Transverse colon (tissue), 4 donors: ENCODE data around the gene HRK. TPM values are rescaled to one million over a fixed set of nuclear protein-coding genes. Genes with fewer than 3 reads are reported as not detected.
"Not testable (repeated sequence)": the region's sequence is repeated elsewhere in the genome, so short reads cannot be mapped to it uniquely, and the experiment has no call there.

Source experiments
- DNase-seq: peaks from one replicate; pipeline ENCODE4 v3.0.0-alpha.2; 2019
- H3K27ac ChIP-seq, 4 donors: fragments of 200-600 bp; sonication (generic); 2 replicates each; pipeline ENCODE4 v1.5.1; 2016 to 2018; ENCODE audit warnings: inconsistent platforms in 4 of 4
- H3K27me3 ChIP-seq: fragments of 200-600 bp; sonication (generic); 2 replicates; pipeline ENCODE4 v1.5.1; 2017; ENCODE audit warnings: inconsistent platforms
- H3K36me3 ChIP-seq, 4 donors: fragments of 200-600 bp; sonication (generic); 2 replicates each; pipeline ENCODE4 v1.5.1; 2017 to 2019; ENCODE audit warnings: inconsistent platforms in 4 of 4
- H3K4me1 ChIP-seq, 4 donors: fragments of 200-600 bp; sonication (generic); 2 replicates each; pipeline ENCODE4 v1.5.1; 2017 to 2020; ENCODE audit warnings: inconsistent platforms in 4 of 4
- H3K4me3 ChIP-seq, 4 donors: fragments of 200-600 bp; sonication (generic); 1 replicate in 1 of 4; 2 replicates in 3 of 4; pipeline versions ENCODE4 v1.5.1 to v1.6.1; 2017 to 2019; ENCODE audit warnings: inconsistent platforms in 4 of 4
- H3K9me3 ChIP-seq, 2 donors: fragments of 200-600 bp; sonication (generic); 2 replicates each; pipeline ENCODE4 v1.5.1; 2017 to 2019; ENCODE audit warnings: inconsistent platforms in 2 of 2
- EP300 ChIP-seq: sonication (generic); formaldehyde crosslinking; IDR thresholded peaks from one replicate; pipeline ENCODE4 v1.6.1; 2017; ENCODE audit warnings: antibody characterized with exemption, low read depth
- POLR2A ChIP-seq: fragments of 450-650 bp; IDR thresholded peaks from one replicate; pipeline ENCODE4 v1.6.1; 2016; ENCODE audit warnings: antibody characterized with exemption, mild to moderate bottlenecking, moderate library complexity
- POLR2AphosphoS5 ChIP-seq, 3 donors: sonication (generic); formaldehyde crosslinking; IDR thresholded peaks; one replicate each; pipeline ENCODE4 v1.6.1; 2016; ENCODE audit warnings: antibody characterized with exemption in 3 of 3
- WGBS, 2 donors: methylation state at CpG; one replicate each; pipeline ENCODE4 v1.1.5; 2018; ENCODE audit warnings: low coverage in 1 of 2; 5-methylcytosine and 5-hydroxymethylcytosine counted together
- in situ Hi-C, 4 donors: fragments of 200-750 bp; cut with MboI; loops; one replicate each; pipeline versions ENCODE4 v1.15.0 to v1.15.1; 2017; ENCODE audit warnings: low sequenced_read_pairs in 3 of 4, low pct_ligation_motif_present in 1 of 4, low pct_unique_long_range_greater_than_20kb in 1 of 4
- intact Hi-C: fragments of 100-400 bp; cut with DNase I; formaldehyde crosslinking; loops from one replicate; pipeline ENCODE4 v1.15.1; 2023; ENCODE audit warnings: low total_unique reads
- total RNA-seq, 4 donors: library from RNA; depleted of rRNA; stranded (reverse); fragments of >200 nt; gene quantifications; one replicate each; pipeline ENCODE4 v1.1.0, GENCODE V29; 2016
- TF ChIP-seq, protein P1 (sequence below), 5 experiments: fragments of 200-600 bp in 3 of 5; fragments of 450-650 bp in 2 of 5; sonication (generic) in 3 of 5; IDR thresholded peaks; 1 replicate in 2 of 5; 2 replicates in 3 of 5; pipeline ENCODE4 v1.5.1; 2016 to 2017; ENCODE audit warnings: antibody characterized with exemption in 5 of 5, inconsistent platforms in 3 of 5, mild to moderate bottlenecking in 2 of 5, moderate library complexity in 1 of 5

HRK gene
- total RNA-seq, 4 donors from 2014 or later: 0.48 TPM; not detected in 3

DNA sequence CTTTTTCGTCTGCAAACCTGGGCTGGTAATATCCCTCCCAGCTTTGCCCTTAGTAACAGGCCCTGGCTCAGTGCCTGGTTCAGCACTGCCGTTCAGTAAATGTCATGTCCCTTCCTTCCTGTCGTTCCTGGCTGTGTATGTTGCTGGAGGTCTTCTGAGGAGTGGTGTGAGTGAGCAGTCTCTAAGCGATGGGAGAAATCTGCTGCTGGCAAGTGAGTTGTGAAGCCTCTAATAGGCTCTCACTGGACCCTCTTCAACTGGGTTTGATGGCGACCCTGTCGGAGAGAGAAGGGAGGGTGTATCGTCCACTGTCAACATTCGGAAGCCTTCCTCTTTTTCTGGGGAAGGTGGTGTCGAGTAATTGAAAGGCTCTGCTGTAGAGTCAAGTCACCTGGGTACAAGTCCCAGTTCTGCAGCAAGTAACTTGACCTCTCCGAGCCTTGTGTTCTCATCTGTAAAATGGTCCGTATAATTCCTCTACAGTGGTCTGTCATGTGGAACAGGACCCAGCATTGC is 62.8 kb downstream of the HRK start:
- Histone ChIP-seq H3K36me3 (no peaks in the 10 kb centered on the region), H3K27me3 (no peaks in the 10 kb centered on the region), H3K9me3 (no peaks in the 10 kb centered on the region), H3K4me3 (peak overlapping the region; percentile 51 to 84 (median 58)), H3K4me1 (peaks cover 0 to 16% (median 8%) of the 10 kb centered on the region in 4 donors), H3K27ac (peak overlapping the region; percentile 90 to 94 (median 92))
- peak; percentile 19 for DNase-seq
- intact Hi-C loops: loop anchor here (5.0 to 10.0 kb wide), 2 partner anchors 81 to 1866 kb away; partner anchors contain the start of genes RNFT2 and SPRING1
- in situ Hi-C loops: no loop called here
- TF ChIP-seq POLR2A: no peak
- no peak for TF ChIP-seq POLR2AphosphoS5 (IDR thresholded peaks at IDR 0.05)
- TF ChIP-seq EP300: no peak
- TF ChIP-seq, protein P1, sequence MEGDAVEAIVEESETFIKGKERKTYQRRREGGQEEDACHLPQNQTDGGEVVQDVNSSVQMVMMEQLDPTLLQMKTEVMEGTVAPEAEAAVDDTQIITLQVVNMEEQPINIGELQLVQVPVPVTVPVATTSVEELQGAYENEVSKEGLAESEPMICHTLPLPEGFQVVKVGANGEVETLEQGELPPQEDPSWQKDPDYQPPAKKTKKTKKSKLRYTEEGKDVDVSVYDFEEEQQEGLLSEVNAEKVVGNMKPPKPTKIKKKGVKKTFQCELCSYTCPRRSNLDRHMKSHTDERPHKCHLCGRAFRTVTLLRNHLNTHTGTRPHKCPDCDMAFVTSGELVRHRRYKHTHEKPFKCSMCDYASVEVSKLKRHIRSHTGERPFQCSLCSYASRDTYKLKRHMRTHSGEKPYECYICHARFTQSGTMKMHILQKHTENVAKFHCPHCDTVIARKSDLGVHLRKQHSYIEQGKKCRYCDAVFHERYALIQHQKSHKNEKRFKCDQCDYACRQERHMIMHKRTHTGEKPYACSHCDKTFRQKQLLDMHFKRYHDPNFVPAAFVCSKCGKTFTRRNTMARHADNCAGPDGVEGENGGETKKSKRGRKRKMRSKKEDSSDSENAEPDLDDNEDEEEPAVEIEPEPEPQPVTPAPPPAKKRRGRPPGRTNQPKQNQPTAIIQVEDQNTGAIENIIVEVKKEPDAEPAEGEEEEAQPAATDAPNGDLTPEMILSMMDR (IDR thresholded peaks at IDR 0.05): no peak
- WGBS, 2 donors: 28 to 53% methylated on average over 3 to 11 of the region's 11 CpGs

DNA sequence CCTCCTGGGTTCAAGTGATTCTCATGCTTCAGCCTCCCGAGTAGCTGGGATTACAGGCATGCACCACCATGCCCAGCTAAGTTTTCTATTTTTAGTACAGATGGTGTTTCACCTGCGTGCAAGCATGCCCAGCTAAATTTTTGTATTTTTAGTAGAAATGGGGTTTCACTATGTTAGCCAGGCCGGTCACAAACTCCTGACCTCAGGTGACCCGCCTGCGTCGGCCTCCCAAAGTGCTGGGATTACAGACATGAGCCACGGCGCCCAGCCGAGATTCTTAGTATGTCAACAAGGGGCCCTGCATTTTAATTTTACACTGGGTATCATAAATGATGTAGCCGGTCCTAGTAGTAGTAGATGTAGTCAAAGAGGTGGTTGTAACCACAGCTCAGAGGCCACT is 66.5 kb downstream of the HRK start:
- H3K27ac ChIP-seq, H3K4me3 ChIP-seq, H3K27me3 ChIP-seq, H3K36me3 ChIP-seq, in situ Hi-C loops, H3K9me3 ChIP-seq, DNase-seq: not testable (repeated sequence)
- 42 to 74% methylated on average over 2 to 10 of the region's 10 CpGs for WGBS, 2 donors
- H3K4me1 ChIP-seq: peaks cover 0 to 14% (median 8%) of the 10 kb centered on the region in 4 donors
- intact Hi-C loops: loop anchor here (5.0 to 10.0 kb wide), 2 partner anchors 77 to 1870 kb away; partner anchors contain the start of genes RNFT2 and SPRING1

DNA sequence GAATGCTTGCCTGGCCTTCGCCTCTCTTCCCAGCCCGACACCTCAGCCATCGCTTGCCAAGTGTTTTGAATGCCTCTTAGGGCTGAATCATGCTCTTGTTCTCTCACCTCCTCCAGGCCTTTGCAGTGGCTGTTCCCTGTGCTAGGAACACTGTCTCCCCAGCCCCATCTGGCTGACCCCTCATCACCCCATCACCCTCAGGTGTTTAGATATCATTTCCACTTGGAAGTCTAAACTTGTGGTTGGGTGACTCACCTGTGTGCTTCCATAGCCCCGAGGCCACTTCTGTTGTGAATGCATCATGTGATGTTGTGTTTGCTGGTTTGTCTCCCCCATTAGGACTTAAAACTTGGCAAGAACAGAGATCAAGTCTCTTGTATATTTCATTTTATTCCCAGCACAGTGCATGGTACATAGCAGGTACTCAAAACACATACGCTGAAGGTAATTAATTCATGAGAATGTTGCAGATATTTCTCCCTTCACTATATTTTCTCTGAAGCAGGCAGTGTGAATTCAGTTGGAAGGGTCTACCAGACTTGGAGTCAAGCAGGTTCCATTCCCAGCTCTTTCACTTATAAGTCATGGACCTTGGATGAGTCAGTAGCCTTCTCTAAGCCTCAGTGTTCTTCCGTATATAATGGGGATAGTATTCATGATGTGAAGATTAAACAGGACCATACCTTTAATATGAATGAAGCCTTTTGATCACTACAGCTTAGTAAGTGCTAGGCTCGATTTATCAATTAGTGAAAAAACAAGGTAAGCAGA is 67.8 kb downstream of the HRK start:
- Histone ChIP-seq H3K9me3 (no peaks in the 10 kb centered on the region), H3K4me3 (no peak overlapping the region), H3K27me3 (no peaks in the 10 kb centered on the region), H3K4me1 (peaks cover 0 to 6% (median 5%) of the 10 kb centered on the region in 4 donors), H3K27ac (no peak overlapping the region), H3K36me3 (no peaks in the 10 kb centered on the region)
- 86 to 100% methylated on average over 3 to 7 of the region's 7 CpGs for WGBS, 2 donors
- in situ Hi-C loops: no loop called here
- TF ChIP-seq POLR2A (no peak), EP300 (no peak), POLR2AphosphoS5 (IDR thresholded peaks at IDR 0.05) (no peak)
- TF ChIP-seq, protein P1 (IDR thresholded peaks at IDR 0.05): no peak
- no peak for DNase-seq
- intact Hi-C loops: loop anchor here (10.0 kb wide), 1 partner anchor 1871 kb away; no protein-coding TSS in a partner anchor

DNA sequence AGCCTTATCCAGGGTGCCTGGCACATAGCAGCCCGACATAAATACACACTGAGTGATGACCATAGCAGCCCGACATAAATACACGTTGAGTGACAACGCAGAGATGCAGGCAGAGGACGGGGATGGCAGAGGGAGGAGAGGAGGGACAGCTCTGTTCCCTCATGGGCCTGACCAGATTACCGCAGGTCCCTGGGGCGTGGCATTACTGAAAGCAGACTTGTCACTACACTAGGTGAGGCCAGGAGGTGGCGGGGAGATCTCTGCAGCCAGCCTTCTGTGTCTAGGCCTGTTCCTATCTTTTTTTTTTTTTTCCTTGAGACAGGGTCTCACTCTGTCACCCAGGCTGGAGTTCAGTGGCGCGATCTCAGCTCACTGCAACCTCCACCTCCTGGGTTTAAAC is 69.0 kb downstream of the HRK start:
- TF ChIP-seq POLR2A (no peak), POLR2AphosphoS5 (IDR thresholded peaks at IDR 0.05) (no peak), EP300 (no peak)
- TF ChIP-seq, protein P1 (IDR thresholded peaks at IDR 0.05): no peak
- Histone ChIP-seq H3K9me3 (no peaks in the 10 kb centered on the region), H3K27me3 (no peaks in the 10 kb centered on the region), H3K27ac (no peak overlapping the region), H3K4me1 (no peaks in the 10 kb centered on the region), H3K4me3 (no peak overlapping the region), H3K36me3 (no peaks in the 10 kb centered on the region)
- 79 to 98% methylated on average over 8 to 10 of the region's 10 CpGs for WGBS, 2 donors
- DNase-seq: no peak
- in situ Hi-C loops: no loop called here
- intact Hi-C loops: loop anchor here (10.0 kb wide), 1 partner anchor 1873 kb away; no protein-coding TSS in a partner anchor
